Measurements from ENCODE around the gene ATP6V0D1. TPM values are rescaled to one million over a fixed set of nuclear protein-coding genes. Genes with fewer than 3 reads are reported as not detected.

Gene ATP6V0D1
- polyA plus RNA-seq, 1 donor from 2014 or later: 188 TPM

- H3K4me2 ChIP-seq (ENCODE audit: low read length): no peak overlapping the region
- no peak overlapping the region for H2AFZ ChIP-seq (ENCODE audit: low read depth, low read length)
- H3K9me3 ChIP-seq (ENCODE audit: low read length): no peaks in the 10 kb centered on the region
- no peaks in the 10 kb centered on the region for H3K36me3 ChIP-seq (ENCODE audit: insufficient read depth, low read length)
- no peaks in the 10 kb centered on the region for H4K20me1 ChIP-seq (ENCODE audit: insufficient read depth)
- H3K9ac ChIP-seq (ENCODE audit: low read length): no peak overlapping the region
- TF ChIP-seq RAD21 (conservative IDR thresholded peaks at IDR 0.05) (no peak), TAF1 (IDR thresholded peaks at IDR 0.05; ENCODE audit: low read depth) (no peak), CTCF (IDR thresholded peaks at IDR 0.05; ENCODE audit: poor library complexity, severe bottlenecking) (no peak), REST (IDR thresholded peaks at IDR 0.05; ENCODE audit: borderline replicate concordance) (no peak), EP300 (conservative IDR thresholded peaks at IDR 0.05; ENCODE audit: poor library complexity, severe bottlenecking) (no peak), POLR2AphosphoS5 (IDR thresholded peaks at IDR 0.05) (no peak), SMC3 (conservative IDR thresholded peaks at IDR 0.05; ENCODE audit: poor library complexity) (no peak), MXI1 (conservative IDR thresholded peaks at IDR 0.05; ENCODE audit: poor library complexity, severe bottlenecking) (no peak), EZH2 (IDR thresholded peaks at IDR 0.05; ENCODE audit: borderline replicate concordance, insufficient read depth, low read length, poor library complexity, severe bottlenecking) (no peak)
- no peaks in the 10 kb centered on the region for H3F3A ChIP-seq (ENCODE audit: insufficient read depth, low read length, poor library complexity, severe bottlenecking)
- no peaks in the 10 kb centered on the region for H3K9me2 ChIP-seq (ENCODE audit: insufficient read depth, low read length)
- H3K79me2 ChIP-seq (replicated peaks; ENCODE audit: insufficient read depth, low read length): peaks cover 5% of the 10 kb centered on the region
- no peak overlapping the region for H3K4me3 ChIP-seq (ENCODE audit: low read length)
- no peak overlapping the region for H3K27ac ChIP-seq (ENCODE audit: low read length)
- H3K27me3 ChIP-seq (ENCODE audit: insufficient read depth, low read depth, low read length): no peaks in the 10 kb centered on the region
Measured at GRCh38 chr16:67460168-67460567, 20.8 kb downstream of the ATP6V0D1 start.

- Histone ChIP-seq H3K9me2 (ENCODE audit: insufficient read depth, low read length) (no peaks in the 10 kb centered on the region), H3K79me2 (replicated peaks; ENCODE audit: insufficient read depth, low read length) (peaks cover 1% of the 10 kb centered on the region), H3K4me3 (ENCODE audit: low read length) (no peak overlapping the region), H3K27me3 (ENCODE audit: insufficient read depth, low read depth, low read length) (no peaks in the 10 kb centered on the region), H2AFZ (ENCODE audit: low read depth, low read length) (no peak overlapping the region), H3K27ac (ENCODE audit: low read length) (no peak overlapping the region), H3K4me2 (ENCODE audit: low read length) (no peak overlapping the region), H3K36me3 (ENCODE audit: insufficient read depth, low read length) (no peaks in the 10 kb centered on the region), H3K9ac (ENCODE audit: low read length) (no peak overlapping the region), H3K9me3 (ENCODE audit: low read length) (no peaks in the 10 kb centered on the region), H3F3A (ENCODE audit: insufficient read depth, low read length, poor library complexity, severe bottlenecking) (no peaks in the 10 kb centered on the region), H4K20me1 (ENCODE audit: insufficient read depth) (no peaks in the 10 kb centered on the region)
- TF ChIP-seq SMC3 (conservative IDR thresholded peaks at IDR 0.05; ENCODE audit: poor library complexity) (no peak), CTCF (IDR thresholded peaks at IDR 0.05; ENCODE audit: poor library complexity, severe bottlenecking) (no peak), REST (IDR thresholded peaks at IDR 0.05; ENCODE audit: borderline replicate concordance) (no peak), EZH2 (IDR thresholded peaks at IDR 0.05; ENCODE audit: borderline replicate concordance, insufficient read depth, low read length, poor library complexity, severe bottlenecking) (no peak), EP300 (conservative IDR thresholded peaks at IDR 0.05; ENCODE audit: poor library complexity, severe bottlenecking) (no peak), RAD21 (conservative IDR thresholded peaks at IDR 0.05) (no peak), POLR2AphosphoS5 (IDR thresholded peaks at IDR 0.05) (no peak), TAF1 (IDR thresholded peaks at IDR 0.05; ENCODE audit: low read depth) (no peak), MXI1 (conservative IDR thresholded peaks at IDR 0.05; ENCODE audit: poor library complexity, severe bottlenecking) (no peak)
Measured at GRCh38 chr16:67459861-67460150, 21.2 kb downstream of the ATP6V0D1 start.
